Measurements from ENCODE around the gene IFT43.

Gene IFT43

DNA sequence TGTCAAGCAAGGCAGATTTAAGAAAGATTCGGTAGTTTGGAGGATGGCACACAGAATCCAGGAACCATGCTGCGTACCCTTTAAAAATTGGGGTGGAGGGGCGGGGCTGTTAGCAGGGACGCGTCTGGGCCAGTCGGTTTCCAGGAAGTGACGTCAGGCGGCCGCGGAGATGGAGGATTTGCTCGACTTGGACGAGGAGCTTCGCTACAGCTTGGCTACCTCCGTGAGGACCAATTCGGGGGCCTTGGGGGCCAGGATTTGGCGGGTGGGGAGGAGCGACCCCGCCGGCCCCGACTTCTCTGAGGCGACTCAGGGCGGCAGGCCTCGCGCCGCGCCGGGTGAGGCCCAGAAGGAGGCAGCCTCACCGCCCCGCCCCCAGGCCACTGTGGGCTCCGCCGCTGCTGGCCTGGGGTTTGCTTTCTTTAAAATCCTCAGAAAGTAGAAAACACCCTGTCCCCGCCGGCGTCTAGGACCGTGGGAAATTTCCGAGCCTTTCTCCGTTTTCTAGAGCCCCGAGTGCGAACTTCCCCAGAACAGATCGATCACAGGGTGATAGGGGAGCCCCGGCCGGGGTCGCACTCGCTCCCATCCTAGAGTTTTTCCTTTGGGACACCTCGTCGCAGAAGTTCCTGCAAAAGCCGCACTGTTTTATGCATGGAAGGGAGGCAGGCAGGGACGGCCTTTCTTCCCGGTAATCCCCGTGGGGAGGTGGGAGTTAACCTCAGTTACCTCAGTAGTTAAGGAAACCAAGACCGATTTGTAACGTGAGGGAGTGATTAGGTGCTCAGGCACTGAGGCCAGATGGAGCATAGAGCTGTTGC, at the start of gene IFT43:
IFT43 (plus strand) TSS at position 146 of the 821 bp plus-strand sequence; CDS start at position 170, 24 bp downstream.
- peak; percentile 90 for DNase-seq (ENCODE audit: low spot score)

GRCh38 chr14:75939200-75939599, 46.4 kb upstream of the IFT43 start:
- no peak for DNase-seq (ENCODE audit: low spot score)

DNA sequence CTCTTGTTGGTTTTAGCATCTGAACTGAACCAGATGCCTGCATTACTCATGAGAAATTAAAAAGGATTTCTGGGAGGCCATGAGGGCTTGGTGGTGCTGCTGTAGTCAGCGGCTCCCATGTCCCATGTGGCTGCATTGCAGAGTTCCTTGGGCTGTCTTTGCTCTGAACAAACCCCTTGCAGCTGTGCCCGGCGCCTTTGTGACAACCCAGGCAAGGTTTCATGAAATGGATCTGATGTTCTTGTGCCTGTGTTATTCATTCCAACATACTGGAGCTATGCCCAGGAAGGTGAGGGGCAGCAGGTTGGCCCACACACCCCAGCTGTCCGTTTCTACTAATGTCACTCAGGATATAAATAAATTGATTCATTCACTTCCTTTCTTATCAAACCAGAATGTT, 44.5 kb upstream of the IFT43 start:
- no peak for DNase-seq (ENCODE audit: low spot score)

DNA sequence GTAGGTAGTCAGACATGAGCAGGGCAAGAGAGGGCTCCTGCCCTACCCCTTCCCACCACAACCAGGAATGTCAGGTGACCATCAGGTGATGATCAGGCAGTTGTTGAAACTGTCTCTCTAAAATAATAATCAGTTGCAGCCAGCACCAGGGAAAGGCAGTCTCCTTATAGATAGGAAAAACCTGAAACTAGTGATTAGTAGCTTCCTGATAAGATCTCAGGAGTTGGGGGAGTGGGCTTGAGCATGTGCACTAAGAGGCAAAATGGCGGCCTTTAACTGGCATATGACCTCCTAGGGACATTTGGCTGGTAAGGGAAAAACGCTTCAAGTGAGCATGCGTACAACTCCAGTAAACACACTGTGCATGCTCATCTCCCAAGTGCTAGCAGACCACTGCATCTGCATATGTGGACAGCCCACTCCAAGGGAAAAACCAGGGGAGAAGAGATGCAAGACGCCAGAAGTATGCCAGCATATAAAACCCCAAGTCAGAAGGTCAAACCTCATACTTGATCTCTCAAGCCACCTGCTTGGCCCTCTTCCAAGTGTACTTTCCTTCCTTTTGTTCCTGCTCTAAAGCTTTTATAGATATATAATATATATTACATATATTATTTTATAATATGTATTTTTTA, 40.8 kb upstream of the IFT43 start:
- no peak for DNase-seq (ENCODE audit: low spot score)

DNA sequence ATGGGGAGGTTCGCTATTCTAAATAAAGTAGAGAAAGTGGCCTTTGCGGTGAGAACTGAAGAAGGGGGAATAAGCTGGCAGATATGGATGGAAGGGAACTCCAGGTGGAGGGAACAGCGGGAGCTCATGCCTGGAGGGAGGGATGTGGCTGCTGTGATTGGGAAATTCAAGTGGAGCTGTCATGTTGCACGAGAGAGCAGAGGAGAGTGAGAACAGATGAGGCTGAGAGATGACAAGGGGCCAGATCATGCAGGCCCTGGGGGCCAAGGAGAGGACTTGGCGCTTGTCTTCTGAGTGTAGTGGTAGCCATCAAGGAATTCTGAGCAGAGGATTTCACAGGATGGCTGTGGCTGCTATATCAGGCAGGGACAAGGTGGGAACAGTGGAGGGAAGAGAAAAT, 38.8 kb upstream of the IFT43 start:
- DNase-seq (ENCODE audit: low spot score), result no peak

GRCh38 chr14:75952489-75952888, 33.1 kb upstream of the IFT43 start:
- no peak for DNase-seq (ENCODE audit: low spot score)

GRCh38 chr14:75959031-75959430, 26.5 kb upstream of the IFT43 start:
- DNase-seq (ENCODE audit: low spot score), result no peak

- no peak for DNase-seq (ENCODE audit: low spot score)
Observed at GRCh38 chr14:75960231-75960630, 25.3 kb upstream of the IFT43 start.

GRCh38 chr14:75961662-75962061, 23.9 kb upstream of the IFT43 start:
- no peak for DNase-seq (ENCODE audit: low spot score)

DNA sequence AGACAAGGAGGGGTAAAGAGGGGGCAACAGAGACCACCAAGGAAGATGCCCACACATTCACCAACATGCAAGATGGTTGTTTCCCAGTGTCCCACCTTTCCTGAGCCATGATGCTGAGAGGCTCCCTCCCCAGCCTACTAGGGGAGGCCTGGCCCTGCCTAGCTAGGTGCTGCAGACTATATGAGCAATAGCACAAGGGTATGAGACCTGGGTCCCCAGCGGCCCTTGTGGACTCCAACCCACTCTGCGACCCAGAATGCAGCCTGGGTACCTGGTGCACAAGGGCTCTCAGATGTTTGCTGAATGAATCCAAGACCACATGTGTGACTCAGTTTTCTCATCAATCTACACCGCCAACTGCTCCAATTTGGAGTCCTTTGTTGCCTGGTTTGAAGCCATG, 17.7 kb upstream of the IFT43 start:
- DNase-seq (ENCODE audit: low spot score), result no peak

GRCh38 chr14:75968456-75968855, 17.1 kb upstream of the IFT43 start:
- DNase-seq (ENCODE audit: low spot score), result no peak

- no peak for DNase-seq (ENCODE audit: low spot score)
Observed at GRCh38 chr14:75969126-75969525, 16.4 kb upstream of the IFT43 start.

GRCh38 chr14:75969891-75970290, 15.7 kb upstream of the IFT43 start:
- DNase-seq (ENCODE audit: low spot score), result no peak

GRCh38 chr14:75970989-75971388, 14.6 kb upstream of the IFT43 start:
- no peak for DNase-seq (ENCODE audit: low spot score)

GRCh38 chr14:75971509-75971908, 14.1 kb upstream of the IFT43 start:
- DNase-seq (ENCODE audit: low spot score), result no peak

DNA sequence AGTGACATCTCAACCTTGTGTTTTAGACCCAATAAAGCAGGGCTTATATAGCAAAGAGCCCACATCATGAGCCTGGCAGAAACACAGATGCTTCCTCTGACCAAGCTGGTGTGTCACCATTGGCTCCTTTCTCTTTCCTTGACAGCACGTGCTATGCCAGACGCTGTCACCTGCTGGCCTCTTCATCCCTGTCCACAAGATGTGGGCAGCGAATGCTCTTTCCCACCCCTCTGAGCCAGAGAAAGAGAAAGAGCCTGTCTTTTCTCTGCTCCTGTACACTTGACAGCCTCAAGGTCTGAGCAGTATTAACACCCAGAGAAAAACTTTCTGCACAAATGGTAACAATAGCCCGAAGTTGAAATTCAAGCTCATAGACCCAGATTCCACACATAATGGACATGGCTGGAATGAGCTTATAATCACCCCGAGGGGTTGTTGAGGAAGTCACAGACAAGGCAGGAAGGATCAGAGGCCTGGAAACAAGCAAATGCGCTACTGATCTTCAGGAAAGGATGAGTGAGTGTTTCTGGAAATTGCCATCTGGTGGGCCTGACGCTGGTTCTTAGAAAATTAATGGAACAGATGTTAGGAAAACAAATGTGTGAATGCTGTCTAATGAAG, 12.7 kb upstream of the IFT43 start:
- DNase-seq (ENCODE audit: low spot score), result no peak

DNA sequence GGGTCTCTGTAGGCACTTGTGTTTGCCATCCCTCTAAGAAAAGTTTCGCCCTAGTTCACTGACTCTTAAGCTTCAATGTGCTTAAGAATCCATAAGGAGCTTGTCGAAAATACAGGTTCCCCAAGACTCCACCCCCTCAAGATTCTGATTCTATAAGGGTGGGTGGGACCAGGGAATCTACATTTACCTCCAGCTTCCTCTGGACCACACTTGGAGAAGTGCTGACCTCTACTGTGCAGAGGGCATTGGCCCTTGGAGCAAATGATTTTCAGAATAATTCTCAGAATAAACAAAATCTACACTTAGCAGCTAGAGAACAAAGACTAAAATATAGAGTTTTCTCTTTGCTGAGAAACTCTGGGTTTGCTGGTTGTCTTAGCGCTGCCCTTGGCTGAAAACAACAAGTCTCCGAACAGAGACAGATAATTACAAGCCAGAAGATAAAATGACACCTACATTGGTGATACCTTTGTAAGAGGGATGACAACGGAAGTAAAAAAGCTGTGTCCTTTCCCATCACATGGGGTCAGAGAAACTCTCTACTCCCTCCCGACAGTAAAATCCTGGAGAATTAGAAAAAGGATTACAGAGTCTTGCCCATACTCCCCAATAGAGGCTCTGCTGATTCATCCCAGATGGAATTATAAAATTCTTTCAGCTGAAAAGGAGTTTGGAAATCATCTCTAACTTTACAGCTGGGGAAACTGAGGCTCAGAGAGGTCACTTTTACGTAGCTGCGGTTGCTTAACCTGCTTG, 8.6 kb upstream of the IFT43 start:
- DNase-seq (ENCODE audit: low spot score), result no peak

DNA sequence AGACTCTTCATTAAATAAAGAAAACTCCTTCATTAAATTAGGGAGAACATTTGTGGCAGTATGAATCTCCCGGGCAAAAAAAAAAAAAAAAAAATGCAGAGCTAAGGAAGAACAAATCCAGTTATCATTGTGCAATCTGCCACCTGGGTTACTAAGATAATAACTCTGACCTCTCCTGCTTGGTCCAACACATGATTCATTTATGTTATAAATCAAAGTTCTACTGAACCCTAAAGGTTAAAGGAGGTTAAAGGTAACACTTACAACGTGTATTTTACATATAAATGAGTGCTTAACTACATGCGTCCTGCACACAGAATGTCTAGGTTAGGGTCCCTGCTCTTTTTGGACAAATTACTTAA, 8.0 kb upstream of the IFT43 start:
- DNase-seq (ENCODE audit: low spot score), result no peak

DNA sequence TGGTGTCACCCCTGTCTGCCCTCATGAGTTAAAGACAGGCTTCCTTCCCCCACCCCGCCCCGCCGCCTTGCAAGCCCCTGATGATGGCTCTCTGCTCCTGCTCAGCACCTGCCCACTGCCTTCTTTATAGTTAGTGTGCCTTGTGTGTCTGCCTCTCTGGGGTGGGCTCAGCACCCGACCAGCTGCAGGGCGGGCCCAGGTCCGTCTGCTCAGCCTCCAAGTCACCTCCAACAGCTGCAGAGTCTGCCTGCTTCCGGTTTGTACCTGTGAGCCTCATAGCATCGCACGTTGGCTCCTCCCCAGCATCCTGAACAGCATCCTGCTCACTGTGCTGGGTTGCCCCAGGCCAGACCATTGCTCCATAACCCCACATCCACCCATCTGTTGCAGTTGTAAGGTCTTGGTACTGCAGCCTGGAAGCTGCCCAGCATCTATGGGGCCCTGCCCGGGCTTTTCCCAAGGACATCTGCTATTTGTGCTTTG, 7.3 kb upstream of the IFT43 start:
- no peak for DNase-seq (ENCODE audit: low spot score)

- no peak for DNase-seq (ENCODE audit: low spot score)
Observed at GRCh38 chr14:75979071-75979571, 6.4 kb upstream of the IFT43 start.

GRCh38 chr14:75979648-75980565, 5.7 kb upstream of the IFT43 start:
- no peak for DNase-seq (ENCODE audit: low spot score)
